HG02852 (cell line): Measurements from ENCODE around the gene NUDT4.
"Not testable (repeated sequence)": the region's sequence is repeated elsewhere in the genome, so short reads cannot be mapped to it uniquely, and the experiment has no call there.

Source experiments
- ATAC-seq: cut with Tn5 transposase; IDR thresholded peaks from one replicate; pipeline ENCODE4 v1.9.1; 2021; ENCODE audit warnings: mild to moderate bottlenecking, moderate library complexity; ENCODE audit not compliant: unreplicated experiment

The NUDT4 gene

DNA sequence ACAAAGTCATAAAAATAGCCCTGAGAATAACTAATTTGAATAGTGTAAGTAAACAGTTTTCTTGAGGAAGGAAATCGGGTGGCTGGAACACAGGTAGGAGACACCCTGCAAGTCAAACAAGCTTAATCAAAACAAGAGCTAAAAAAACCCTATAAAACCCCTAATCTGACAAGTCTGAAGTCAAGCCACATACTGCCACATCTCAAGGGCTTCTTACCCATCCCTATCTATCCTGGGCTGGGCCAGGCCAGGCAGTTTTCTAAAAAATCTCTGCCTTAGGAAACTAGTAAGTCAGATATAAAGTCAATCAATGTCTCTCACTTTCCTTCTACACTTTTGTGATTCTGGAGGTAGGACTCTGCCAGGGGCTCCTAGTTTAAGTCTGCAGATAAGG, 48.7 kb downstream of the NUDT4 start:
- ATAC-seq, result no peak

- ATAC-seq, result no peak
Observed at GRCh38 chr12:93427779-93428564, 50.2 kb downstream of the NUDT4 start.

- no peak for ATAC-seq
Observed at GRCh38 chr12:93429448-93429847, 51.7 kb downstream of the NUDT4 start.

DNA sequence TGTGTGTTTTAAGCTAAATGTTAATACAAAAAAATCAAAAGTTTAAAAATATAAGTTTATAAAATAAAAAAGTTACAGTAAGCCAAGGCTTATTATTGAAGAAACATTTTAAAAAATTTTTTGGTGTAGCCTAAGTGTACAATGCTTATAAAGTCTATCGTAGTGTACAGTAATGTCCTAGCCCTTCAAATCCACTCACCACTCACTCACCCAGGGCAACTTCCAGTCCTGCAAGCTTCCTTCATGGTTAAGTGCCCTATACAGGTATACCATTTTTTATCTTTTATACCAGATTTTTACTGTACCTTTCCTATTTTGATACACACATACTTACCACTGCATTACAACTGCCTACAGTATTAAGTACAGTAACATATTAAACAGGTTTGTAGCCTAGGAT, 52.1 kb downstream of the NUDT4 start:
- ATAC-seq, result no peak

GRCh38 chr12:93430280-93430679, 52.6 kb downstream of the NUDT4 start:
- no peak for ATAC-seq

DNA sequence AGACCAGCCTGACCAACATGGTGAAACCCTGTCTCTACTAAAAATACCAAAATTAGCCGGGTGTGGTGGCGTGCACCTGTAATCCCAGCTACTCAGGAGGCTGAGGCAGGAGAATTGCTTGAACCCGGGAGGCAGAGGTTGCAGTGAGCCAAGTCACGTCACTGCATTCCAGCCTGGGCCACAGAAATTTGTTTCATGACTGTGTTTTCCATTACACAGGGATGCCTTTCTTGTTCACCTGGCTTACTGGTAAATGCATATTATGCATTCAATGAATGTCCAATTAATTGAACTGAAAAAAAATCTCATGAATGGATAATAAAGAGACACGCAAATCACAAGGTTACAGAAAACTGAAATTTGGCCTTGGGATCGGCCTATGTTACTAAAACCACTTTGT, 54.3 kb downstream of the NUDT4 start:
- ATAC-seq, result not testable (repeated sequence)

DNA sequence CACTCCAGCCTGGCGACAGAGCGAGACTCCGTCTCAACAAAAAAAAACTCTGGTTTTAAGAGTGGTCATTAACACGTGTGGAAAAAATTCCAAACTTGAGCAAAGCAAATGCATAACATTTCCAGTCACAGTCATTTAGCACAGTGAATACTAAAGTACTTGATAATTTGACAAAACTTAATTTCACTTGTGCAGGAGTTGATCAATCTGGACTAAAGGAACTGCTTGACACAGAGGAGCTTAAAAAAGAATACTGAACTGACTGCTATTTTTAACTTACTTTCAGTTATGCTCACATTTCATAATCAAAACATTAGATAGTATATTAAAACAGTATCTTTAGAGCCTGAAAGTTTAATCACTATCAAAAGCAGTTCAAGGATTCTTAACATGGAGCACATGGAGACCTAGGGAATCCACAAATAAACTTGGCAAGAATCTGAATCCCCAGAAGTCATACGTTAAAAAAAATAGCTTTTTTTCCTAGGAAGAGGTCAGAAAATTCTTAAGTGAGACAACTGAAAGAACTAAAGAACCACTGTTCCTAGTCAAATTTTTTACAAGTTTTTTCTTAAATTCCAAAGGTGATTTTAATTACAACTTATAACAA, 56.6 kb downstream of the NUDT4 start:
- ATAC-seq, result no peak

GRCh38 chr12:93438266-93439050, 60.7 kb downstream of the NUDT4 start:
- ATAC-seq, result no peak

DNA sequence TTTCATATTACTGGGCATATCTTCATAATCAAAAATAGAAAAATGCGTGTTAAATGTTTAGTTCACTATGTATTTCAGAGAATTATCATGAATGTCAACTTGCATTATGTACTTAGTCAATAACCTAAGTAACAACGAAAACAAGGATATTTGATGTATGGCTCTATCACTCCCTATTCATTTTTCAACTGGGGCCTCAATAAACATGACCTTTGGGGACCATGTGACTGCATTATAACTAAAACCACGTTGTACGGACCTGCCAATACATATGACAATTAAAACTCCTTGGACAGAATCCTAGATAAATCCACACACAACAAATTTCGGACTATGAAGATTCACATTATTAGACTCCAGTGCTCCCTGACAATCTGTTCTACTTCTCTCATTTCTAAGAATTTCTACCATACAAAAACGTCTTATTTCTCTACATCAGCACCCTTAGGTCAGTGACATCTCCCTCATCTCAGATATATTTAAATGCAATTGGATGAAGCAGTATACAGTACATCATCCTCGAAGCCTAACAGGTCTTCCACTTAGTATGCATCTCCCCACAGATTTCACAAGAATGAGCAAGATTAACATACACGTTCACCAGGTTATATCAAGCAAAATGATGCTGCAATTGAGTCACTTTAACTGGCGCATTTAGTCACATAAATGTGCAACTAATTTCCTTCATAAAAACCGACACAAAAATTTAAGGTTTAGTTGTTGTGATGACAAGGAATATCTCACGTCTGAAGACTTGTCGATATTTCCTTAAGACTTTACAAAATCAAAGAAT, 62.5 kb downstream of the NUDT4 start:
- no peak for ATAC-seq

GRCh38 chr12:93441081-93441616, 63.4 kb downstream of the NUDT4 start:
- peak; percentile 6 for ATAC-seq

DNA sequence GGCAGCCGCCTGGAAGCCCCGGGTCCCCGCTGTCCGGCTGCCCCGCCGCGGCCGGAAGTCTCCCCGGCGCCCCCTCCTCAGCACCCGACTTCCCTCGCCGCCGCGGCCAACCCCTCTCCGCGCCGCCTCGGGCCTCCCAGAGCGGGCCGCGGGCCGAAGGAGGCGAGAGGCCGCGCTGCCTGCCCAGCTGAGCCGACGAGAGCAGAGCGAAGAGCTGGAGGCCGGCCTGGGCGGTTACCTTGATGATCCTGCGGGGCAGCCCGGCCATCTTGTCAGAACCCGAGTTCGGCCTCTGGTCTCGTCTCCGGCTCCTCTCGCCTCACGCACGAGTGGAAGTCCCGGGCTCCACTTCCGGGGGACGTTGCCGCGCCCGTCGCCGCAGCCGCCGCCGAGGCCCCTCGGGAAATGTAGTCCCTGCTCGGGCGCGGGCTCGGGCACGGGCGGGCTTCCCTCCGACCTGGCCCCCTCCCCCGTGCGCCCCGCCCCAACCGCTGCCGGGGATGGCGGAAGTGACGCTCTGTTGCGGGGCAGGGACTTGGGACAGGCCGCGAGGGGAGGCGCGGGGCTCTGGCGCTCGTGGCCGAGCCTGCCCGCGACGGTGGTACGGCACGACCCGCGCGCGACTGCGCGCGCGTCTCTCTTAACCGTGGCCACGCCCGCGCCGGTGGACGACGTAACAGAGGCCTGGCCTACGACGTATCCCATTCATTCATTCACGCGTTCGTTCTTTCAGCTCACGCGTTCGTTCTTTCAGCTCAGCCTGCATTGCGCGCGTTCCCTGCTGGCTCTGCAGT, 64.1 kb downstream of the NUDT4 start, which contains the start of gene UBE2N:
Gene UBE2N, minus strand, starts transcription at position 331 of the 794 bp plus-strand sequence. Its CDS starts 63 bp downstream, at position 268.
- peak; percentile 79 for ATAC-seq

- ATAC-seq, result no peak
Observed at GRCh38 chr12:93442411-93443340, 65.0 kb downstream of the NUDT4 start.

- no peak for ATAC-seq
Observed at GRCh38 chr12:93443576-93443975, 65.9 kb downstream of the NUDT4 start.

DNA sequence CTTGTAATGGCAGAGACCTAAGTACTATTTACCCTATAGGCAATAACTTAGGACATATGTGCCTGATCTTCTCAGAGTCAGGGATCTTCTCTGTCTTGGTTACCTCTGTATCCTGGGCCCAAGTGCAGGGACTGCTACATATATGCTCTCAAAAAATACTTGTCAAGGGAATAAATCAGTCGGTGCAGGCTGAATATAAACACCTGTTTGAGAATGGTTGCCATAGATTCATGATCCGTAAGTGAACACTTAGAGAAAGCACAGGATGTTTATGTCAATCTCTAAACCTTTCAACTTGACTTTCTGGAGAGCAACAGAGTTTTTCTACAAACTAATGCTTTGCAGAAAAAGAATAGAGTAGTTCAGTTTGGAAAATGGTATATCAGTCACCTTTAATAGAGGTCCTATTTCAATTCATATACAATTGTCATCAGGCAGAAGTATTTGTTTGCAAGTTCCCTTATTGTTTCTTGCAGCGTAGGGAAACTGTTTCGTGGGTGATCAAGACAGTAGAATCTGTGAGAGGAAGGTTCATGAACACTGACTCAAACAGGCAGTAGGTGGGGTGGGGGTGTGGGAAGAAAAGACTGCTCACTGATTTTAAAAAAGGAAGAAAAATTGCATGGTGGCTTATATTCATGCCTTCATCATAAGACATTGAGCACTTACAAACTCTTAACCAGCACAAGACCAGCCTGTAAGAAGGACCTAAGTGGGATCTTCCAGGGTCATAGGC, 70.0 kb downstream of the NUDT4 start:
- no peak for ATAC-seq

GRCh38 chr12:93448796-93449195, 71.1 kb downstream of the NUDT4 start:
- no peak for ATAC-seq

GRCh38 chr12:93449277-93449676, 71.6 kb downstream of the NUDT4 start:
- peak; percentile 66 for ATAC-seq

DNA sequence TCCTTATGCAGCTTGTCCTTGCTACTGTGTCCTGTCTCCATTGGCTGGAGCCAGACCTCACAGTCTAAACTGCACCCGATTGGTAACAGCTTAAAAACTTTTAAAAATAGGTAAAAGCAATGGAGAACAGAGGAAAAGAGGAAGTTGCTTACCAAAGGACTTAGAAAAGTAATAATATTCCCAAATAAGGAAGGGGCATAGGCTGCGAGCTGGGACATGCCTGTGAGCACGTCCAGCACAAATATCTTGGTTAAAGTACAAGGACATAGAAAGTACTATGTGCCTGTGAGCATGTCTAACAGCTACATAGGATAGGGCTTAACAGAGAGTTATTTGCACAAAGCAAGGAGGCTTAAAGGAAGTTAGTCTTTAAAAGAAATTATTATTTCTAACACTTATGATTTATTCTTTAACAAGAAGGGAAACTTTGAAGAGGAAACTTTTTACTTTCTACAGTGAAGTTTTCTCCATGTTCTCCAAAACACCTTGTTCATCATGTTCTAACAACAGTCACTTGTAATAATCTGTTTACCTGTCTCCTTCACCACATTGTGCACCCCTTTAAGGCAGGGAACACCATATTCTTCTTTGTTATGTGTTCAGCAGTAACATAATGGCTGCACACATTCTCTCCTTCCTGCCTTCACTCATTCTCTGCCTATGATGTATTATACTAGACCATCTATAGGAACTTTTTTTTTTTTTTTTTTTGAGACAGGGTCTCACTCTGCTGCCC, 73.9 kb downstream of the NUDT4 start:
- ATAC-seq, result no peak
